ENCODE results near the gene CHAT. TPM values are rescaled to one million over a fixed set of nuclear protein-coding genes. Genes with fewer than 3 reads are reported as not detected.

The CHAT gene
- total and polyA plus RNA-seq, 2 of the 13 experiments (the other 11 are each of a cell fraction or from before 2014, with no cell fraction given) = not detected

DNA sequence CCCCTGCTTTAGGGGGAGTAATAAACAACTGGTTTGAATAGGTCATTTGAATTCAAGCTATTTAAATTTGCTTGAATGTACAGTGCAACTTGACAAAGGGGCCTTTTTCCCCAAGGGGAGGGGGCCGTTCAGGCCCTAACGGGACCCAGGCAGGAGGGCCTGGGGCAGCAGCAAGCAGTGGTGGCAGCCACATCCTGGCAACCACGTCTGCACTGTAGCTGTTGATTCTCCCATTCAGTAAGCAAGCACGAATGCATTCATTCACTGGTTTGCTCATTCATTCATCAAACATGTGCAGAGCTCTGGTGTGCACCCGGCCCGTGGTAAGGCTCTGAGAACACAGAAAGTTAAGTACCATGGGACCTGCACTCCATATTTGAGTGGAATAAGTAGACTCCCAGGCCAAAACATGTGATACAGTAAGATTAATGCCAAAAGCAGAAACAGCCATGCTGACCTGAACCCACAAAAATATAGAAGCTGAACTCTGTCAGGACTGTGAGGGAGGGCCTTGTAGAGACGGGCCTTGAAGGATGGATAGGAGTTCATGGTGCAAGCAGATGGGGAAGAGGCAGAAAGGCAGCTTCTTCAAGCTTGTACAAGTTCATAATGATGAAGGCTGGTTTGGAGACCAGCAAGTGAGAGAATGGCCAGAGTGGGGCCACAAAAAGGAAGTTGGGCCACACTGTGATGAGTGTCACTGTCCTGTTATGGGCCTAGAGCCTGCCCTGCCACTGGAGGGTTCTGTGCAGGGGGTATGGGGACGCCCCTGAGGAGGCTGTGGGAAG lies 36.3 kb downstream of the CHAT start:
- ChIA-PET CTCF (ENCODE audit: low intra/inter-chr PET ratio, low total read pairs) (no interaction called here), POLR2A (no interaction called here)
- FAIRE-seq (no peak), ATAC-seq (no peak), DNase-seq (ENCODE audit: low spot score) (no peak)
- intact Hi-C loops (cut with micrococcal nuclease; ENCODE audit: unreplicated experiment) (no loop called here), in situ Hi-C loops (cut with HindIII; ENCODE audit: extremely low pct_ligation_motif_present, low pct_unique_long_range_greater_than_20kb) (no loop called here)
- Histone ChIP-seq H3K4me3 (replicated peaks in 1 of 3; ENCODE audit: insufficient read depth in 1 of 3, low read depth in 2 of 3, low read length in 3 of 3) (no peak overlapping the region), H4K20me1 (ENCODE audit: insufficient read depth, low read length) (no peaks in the 10 kb centered on the region), H3K4me1 (ENCODE audit: insufficient read depth, low read length) (peaks cover 13% of the 10 kb centered on the region), H3K9me3 (ENCODE audit: low read length) (no peaks in the 10 kb centered on the region), H3K36me3 (replicated peaks in 1 of 2; ENCODE audit: control insufficient read depth in 1 of 2, insufficient read depth in 2 of 2, low read length in 2 of 2) (no peaks in the 10 kb centered on the region), H3K9ac (ENCODE audit: insufficient read depth, low read depth, low read length) (no peak overlapping the region), H2AFZ (ENCODE audit: low read length) (no peak overlapping the region), H3K27ac (ENCODE audit: extremely low read length, insufficient read depth, low read length) (no peak overlapping the region), H3K27me3 (ENCODE audit: control insufficient read depth in 1 of 2, insufficient read depth in 2 of 2, low read length in 2 of 2) (peaks cover 2 to 32% of the 10 kb centered on the region in 2 experiments; a peak in 4 of 5 replicates), H3K4me2 (ENCODE audit: low read depth, low read length) (no peak overlapping the region), H3K79me2 (ENCODE audit: insufficient read depth, low read length) (no peaks in the 10 kb centered on the region)
- 7% methylated on average over 7 of the region's 8 CpGs for WGBS (ENCODE audit: low lambda C conversion rate)
- no TSS peak for BruUV-seq (replicated peaks)
- no peak for TF ChIP-seq ZSCAN9 (CRISPR knock-in tag; IDR thresholded peaks at IDR 0.05; ENCODE audit: borderline replicate concordance)

DNA sequence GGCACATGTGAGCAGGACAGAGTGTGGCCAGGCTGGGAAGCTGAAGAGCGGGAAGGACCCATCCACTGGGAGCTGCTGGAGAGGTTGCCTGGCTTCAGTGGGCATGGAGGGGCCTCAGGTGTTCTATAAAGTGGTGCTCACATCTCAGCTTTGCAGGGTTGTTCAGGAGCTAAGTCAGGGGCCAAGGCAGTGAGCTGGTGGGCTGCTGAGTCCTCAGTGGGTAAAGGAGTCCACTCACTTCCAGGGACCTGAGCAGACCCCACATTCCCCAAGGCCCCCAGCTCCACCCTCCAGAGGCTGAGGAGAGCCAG lies 36.8 kb downstream of the CHAT start:
- Histone ChIP-seq H3K9ac (ENCODE audit: insufficient read depth, low read depth, low read length) (no peak overlapping the region), H3K79me2 (ENCODE audit: insufficient read depth, low read length) (no peaks in the 10 kb centered on the region), H3K4me3 (replicated peaks in 1 of 3; ENCODE audit: insufficient read depth in 1 of 3, low read depth in 2 of 3, low read length in 3 of 3) (no peak overlapping the region), H4K20me1 (ENCODE audit: insufficient read depth, low read length) (no peaks in the 10 kb centered on the region), H2AFZ (ENCODE audit: low read length) (no peak overlapping the region), H3K27me3 (ENCODE audit: control insufficient read depth in 1 of 2, insufficient read depth in 2 of 2, low read length in 2 of 2) (peaks cover 2 to 32% of the 10 kb centered on the region in 2 experiments; a peak in 4 of 5 replicates), H3K27ac (ENCODE audit: extremely low read length, insufficient read depth, low read length) (no peak overlapping the region), H3K36me3 (replicated peaks in 1 of 2; ENCODE audit: control insufficient read depth in 1 of 2, insufficient read depth in 2 of 2, low read length in 2 of 2) (no peaks in the 10 kb centered on the region), H3K4me2 (ENCODE audit: low read depth, low read length) (no peak overlapping the region), H3K9me3 (ENCODE audit: low read length) (no peaks in the 10 kb centered on the region), H3K4me1 (ENCODE audit: insufficient read depth, low read length) (peaks cover 13% of the 10 kb centered on the region)
- 86% methylated on average over 1 of the region's 1 CpG for WGBS (ENCODE audit: low lambda C conversion rate)
- FAIRE-seq (no peak), DNase-seq (ENCODE audit: low spot score) (no peak), ATAC-seq (no peak)
- in situ Hi-C loops (cut with HindIII; ENCODE audit: extremely low pct_ligation_motif_present, low pct_unique_long_range_greater_than_20kb) (no loop called here), intact Hi-C loops (cut with micrococcal nuclease; ENCODE audit: unreplicated experiment) (no loop called here)
- ChIA-PET POLR2A (no interaction called here), CTCF (ENCODE audit: low intra/inter-chr PET ratio, low total read pairs) (no interaction called here)
- no TSS peak for BruUV-seq (replicated peaks)
- TF ChIP-seq SIX1 (CRISPR knock-in tag; IDR thresholded peaks at IDR 0.05; ENCODE audit: borderline replicate concordance) (no peak), SRSF4 (IDR thresholded peaks at IDR 0.05; ENCODE audit: low read depth, low read length, poor library complexity, severe bottlenecking) (no peak), ZNF790 (CRISPR knock-in tag; IDR thresholded peaks at IDR 0.05; ENCODE audit: borderline replicate concordance) (no peak), ZNF44 (CRISPR knock-in tag; IDR thresholded peaks at IDR 0.05) (no peak), THAP11 (CRISPR knock-in tag; IDR thresholded peaks at IDR 0.05) (no peak), ZNF33B (CRISPR knock-in tag; IDR thresholded peaks at IDR 0.05) (no peak), SNAPC2 (CRISPR knock-in tag; IDR thresholded peaks at IDR 0.05) (no peak), MXI1 (IDR thresholded peaks at IDR 0.05; ENCODE audit: borderline replicate concordance, low read depth, low read length) (no peak), TBP (CRISPR knock-in tag; IDR thresholded peaks at IDR 0.05) (no peak)

Data from HepG2 (cell line).